Measurements from ENCODE around the gene WDR86.

DNA sequence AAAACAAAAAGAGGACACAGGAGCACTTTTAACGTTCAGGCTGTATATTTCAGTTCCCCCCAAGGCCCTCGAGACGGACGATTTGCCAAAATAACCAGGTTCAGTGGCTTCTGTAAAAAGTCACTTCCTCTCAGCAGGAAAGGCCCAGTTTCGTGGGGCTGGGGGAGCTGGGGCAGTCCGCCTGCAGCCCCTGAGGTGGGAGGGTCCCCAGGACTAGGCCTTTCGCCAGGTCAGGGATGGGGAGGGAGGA lies 28.8 kb downstream of the WDR86 start:
- TF ChIP-seq, protein P1, sequence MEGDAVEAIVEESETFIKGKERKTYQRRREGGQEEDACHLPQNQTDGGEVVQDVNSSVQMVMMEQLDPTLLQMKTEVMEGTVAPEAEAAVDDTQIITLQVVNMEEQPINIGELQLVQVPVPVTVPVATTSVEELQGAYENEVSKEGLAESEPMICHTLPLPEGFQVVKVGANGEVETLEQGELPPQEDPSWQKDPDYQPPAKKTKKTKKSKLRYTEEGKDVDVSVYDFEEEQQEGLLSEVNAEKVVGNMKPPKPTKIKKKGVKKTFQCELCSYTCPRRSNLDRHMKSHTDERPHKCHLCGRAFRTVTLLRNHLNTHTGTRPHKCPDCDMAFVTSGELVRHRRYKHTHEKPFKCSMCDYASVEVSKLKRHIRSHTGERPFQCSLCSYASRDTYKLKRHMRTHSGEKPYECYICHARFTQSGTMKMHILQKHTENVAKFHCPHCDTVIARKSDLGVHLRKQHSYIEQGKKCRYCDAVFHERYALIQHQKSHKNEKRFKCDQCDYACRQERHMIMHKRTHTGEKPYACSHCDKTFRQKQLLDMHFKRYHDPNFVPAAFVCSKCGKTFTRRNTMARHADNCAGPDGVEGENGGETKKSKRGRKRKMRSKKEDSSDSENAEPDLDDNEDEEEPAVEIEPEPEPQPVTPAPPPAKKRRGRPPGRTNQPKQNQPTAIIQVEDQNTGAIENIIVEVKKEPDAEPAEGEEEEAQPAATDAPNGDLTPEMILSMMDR (optimal IDR thresholded peaks at IDR 0.05 in 1 of 3, IDR thresholded peaks at IDR 0.05 in 1 of 3, conservative IDR thresholded peaks at IDR 0.05 in 1 of 3; ENCODE audit: extremely low read depth in 1 of 3, insufficient read depth in 2 of 3, low read length in 3 of 3) = no peak
- no peak for TF ChIP-seq EZH2 (IDR thresholded peaks at IDR 0.05; ENCODE audit: low read length)
